COLO668 (cell line): Measurements from ENCODE around the gene DCUN1D1.

ENCODE experiments used
- DNase-seq: peaks from one replicate; lab custom pipeline; 2025; ENCODE audit not compliant: unreplicated experiment; lab: John Stamatoyannopoulos, UW

DCUN1D1 gene

GRCh38 chr3:182972387-182972786 lies 8.0 kb downstream of the DCUN1D1 start:
- DNase-seq, result no peak

DNA sequence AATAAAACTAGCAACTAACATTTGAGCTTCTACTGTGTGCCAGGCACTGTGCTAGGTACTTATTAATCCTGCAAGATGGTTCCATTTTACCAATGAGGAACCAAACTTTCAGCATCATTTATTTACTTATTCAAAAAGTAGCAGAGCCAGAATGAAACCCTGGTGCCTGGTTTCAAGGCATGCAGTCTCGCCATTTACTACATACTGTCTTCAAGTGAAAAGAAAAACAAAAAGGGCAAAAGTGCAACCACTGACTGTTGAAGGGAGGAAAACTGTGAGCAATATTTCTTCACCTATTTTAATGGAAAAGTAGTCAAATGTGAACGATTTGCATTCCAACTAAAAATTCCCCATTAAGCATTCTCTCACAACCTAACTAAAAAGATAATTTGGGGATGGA lies 8.7 kb downstream of the DCUN1D1 start:
- DNase-seq, result no peak

- no peak for DNase-seq
These were observed 9.4 kb downstream of the DCUN1D1 start for GRCh38 chr3:182970811-182971418.

GRCh38 chr3:182969853-182970252 lies 10.5 kb downstream of the DCUN1D1 start:
- DNase-seq, result no peak

DNA sequence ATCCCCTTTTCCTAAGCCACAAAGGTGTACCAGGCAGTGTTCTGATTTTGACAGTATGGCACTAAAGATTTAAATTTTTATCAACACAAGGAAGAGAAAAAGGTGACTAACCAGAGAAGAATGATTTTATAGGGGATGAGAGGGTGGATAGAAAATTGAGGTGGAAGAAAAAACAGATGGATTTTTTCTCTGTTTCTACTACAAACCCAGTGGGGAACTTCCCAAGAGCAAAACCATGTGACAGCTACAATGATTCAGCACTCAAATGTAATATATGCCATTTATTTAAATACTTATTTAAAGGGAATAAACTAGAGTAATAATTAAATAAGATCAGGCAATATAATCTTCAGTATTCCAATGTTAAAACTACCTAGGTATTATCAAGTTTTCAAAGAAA lies 11.1 kb downstream of the DCUN1D1 start:
- no peak for DNase-seq

DNA sequence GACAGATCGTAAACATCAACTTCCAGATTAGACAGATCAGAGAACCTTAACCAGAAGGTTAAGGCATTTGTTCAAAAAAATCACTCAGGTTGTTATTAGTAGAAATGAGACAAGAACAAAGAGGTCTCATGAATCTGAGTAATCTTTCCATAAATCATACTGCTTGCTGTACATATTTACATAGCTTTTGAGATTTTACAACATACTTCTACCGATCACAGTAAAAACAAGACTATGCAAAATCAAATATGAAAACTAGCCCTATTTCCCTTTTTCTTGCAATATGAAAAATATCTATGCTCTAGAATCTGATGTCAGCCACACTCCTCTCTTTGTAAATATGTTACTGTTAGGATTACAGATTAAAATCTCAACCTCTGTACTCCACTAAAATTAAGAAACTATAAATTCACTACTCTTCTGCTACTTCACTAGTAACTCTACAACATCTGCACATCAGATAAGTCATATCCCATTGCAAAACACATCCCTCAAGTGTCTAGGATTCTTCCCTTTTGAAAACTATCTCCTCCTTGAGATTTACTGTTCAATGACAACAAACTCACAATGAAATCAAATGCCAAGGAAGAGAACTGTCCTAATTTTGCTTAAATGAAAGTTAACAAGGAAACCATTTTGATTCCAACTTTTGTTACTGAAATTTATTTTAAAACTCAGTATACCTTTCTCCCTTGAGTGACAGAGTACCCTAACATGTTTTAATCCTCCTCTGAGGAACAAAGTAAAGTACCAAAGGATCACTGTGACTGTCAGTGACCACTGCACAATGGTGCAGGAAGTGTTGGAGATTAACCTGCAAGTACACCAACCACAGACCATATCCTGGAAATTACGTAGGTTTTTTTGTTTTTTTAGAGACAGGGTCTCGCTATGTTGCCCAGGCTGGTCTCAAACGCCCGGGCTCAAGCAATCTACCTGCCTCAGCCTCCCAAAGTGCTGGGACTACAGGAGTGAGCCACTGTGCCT lies 12.8 kb downstream of the DCUN1D1 start:
- no peak for DNase-seq

- no peak for DNase-seq
These were observed 14.4 kb downstream of the DCUN1D1 start for GRCh38 chr3:182965861-182966366.

DNA sequence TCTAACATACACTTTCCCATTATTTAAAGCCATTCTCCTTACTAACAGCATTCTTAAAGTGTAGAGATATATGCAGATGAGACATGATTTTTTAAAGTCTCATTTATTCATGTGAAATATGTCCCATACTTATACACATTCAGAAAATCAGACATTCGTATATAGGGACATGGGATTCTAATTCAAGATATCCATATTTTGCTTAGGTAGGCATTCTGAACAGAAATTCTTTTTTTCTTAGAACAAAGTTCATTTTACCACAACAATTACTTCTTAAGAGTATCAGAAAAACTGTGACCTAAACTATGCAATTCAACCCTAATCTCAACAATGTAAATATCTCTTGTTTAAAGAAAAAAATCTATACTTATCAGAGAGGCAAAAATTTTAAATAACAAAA lies 16.2 kb downstream of the DCUN1D1 start:
- no peak for DNase-seq

DNA sequence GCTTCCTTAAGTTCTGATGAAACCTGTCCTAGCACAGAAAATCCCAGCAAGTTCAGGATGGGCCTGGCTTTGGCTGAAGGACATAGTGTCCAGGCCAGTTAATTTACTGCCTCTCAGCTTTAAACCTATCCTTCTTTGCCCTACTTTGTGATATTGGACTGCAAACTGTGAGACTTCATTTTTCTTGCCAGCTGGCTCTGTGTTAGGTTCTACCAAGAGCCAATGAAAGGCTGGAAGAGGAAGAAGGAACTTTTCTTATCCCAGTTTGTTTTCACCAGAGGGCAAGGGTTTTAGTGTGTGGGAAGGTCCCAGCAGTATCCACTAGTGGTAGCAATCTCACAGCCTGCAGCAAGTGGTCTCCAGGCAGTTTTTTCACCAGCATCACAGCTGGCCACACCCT lies 18.2 kb downstream of the DCUN1D1 start:
- no peak for DNase-seq

DNA sequence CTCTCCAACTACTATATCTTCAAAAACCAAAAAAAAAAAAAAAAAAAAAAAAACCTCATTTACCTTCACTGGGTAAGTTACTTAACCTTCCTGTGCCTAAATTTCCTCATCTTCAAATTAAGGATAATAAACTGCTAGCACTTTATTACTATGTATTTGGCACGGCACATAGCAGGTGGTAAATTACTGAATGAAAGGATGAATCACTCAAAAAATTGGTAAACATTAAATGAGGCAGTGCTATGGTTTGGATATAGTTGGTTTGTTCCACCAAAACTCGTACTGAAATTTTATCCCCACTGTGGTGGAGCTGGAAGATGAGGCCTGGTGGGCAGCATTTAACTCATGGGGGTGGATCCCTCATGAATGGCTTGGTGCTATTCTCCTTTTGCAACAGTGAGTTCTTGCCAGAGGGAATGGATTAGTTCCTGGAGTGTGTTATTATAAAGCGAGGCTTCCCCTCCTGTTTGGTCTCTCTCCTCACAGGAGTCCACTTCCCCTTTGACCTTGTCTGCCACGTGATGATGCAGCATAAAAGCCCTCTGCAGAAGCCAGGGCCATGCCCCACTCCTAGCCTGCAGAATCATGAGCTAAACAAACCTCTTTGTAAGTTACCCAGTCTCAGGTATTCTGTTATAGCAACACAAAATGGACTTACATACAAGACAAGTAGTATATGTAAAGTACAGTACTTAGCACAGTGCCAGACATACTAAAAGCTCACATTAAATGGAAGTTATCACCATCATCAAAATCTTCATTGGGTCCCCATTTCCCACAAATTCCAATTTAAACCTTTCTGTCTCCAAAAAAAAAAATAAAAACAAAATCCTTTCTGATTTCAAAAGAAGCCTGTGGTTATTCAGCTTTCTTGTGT lies 20.6 kb downstream of the DCUN1D1 start:
- DNase-seq, result no peak

- DNase-seq, result no peak
These were observed 22.6 kb downstream of the DCUN1D1 start for GRCh38 chr3:182957676-182958266.

- no peak for DNase-seq
These were observed 23.1 kb downstream of the DCUN1D1 start for GRCh38 chr3:182957226-182957625.

GRCh38 chr3:182954553-182955235 lies 25.6 kb downstream of the DCUN1D1 start:
- no peak for DNase-seq

- no peak for DNase-seq
These were observed 30.6 kb downstream of the DCUN1D1 start for GRCh38 chr3:182949688-182950087.

DNA sequence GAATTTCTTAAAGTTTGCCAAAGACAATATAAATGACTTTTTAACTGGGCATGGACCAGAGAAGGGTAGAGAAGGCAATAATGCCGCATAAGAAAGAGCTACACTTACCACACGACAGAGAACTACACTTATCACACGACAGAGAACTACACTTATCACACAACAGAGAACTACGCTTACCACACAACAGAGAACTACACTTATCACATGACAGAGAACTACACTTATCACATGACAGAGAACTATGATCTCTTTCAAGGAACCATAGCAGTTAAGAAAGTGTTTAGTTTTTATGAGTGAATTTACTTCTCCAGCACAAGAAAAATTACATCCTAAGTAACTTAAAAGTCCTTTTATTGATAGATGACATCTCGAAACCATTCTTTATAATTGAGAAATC lies 32.0 kb downstream of the DCUN1D1 start:
- no peak for DNase-seq

DNA sequence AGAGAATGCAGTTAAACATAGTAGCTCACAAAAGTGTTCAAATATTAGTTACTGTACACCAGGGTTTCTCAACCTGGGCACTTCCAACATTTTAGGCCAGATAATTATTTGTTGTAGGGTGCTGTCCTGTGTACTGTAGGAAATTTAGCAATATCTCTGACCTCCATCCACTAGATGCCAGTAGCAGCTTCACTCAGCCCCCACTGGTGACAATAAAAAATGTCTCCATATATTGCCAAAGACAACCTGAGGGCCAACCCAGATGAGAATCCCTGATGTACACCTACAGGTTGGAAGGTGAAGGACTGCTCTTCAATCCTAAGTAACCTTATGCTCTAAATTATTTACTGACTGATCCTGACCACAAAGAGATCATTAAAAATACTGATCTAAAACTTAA lies 32.5 kb downstream of the DCUN1D1 start:
- no peak for DNase-seq

- no peak for DNase-seq
These were observed 38.6 kb downstream of the DCUN1D1 start for GRCh38 chr3:182941719-182942118.

DNA sequence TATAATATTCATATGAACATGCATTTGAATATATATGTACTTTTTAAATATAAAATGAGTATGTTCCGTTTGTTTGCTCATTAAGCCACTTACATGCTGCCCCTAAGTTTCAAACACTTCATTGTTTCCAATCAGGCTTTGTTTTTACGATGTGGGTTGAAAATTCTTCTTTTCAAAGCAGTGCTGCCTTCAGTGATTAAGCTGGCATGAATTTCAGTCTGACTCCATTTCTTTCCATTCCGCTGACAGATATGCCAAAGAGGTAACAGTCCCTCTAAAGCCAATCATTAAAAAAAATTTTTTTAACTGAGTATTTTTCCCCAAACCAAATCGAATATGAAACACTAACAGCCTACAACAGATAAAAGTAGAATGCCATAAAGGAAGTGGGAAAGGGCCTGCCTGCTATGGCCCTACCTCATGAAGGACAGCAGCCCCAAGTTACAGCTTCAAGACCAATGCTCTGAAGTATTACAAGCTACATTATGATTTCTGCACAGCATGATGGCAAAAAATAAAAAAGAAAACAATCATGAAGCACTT lies 40.0 kb downstream of the DCUN1D1 start:
- no peak for DNase-seq

- DNase-seq, result peak; percentile 16
These were observed 42.9 kb downstream of the DCUN1D1 start for GRCh38 chr3:182937293-182938051.
